HL-60 (cell line): Measurements from ENCODE around the gene JAK1.

Experiments
- DNase-seq, 2 experiments: peaks; one replicate each; pipeline ENCODE4 v3.0.0-alpha.2; 2010 to 2020; ENCODE audit warnings: low read depth in 1 of 2, low spot score in 1 of 2
- H3K27ac ChIP-seq: fragments of 250-450 bp; sonication (Bioruptor Pico); replicated peaks from 2 replicates; pipeline ENCODE4 v1.5.1; 2020; ENCODE audit warnings: mild to moderate bottlenecking, moderate library complexity
- H3K27me3 ChIP-seq: fragments of 250-450 bp; sonication (Bioruptor Pico); 2 replicates; pipeline ENCODE4 v1.5.1; 2021; ENCODE audit warnings: mild to moderate bottlenecking, moderate library complexity; ENCODE audit not compliant: insufficient read depth, poor library complexity, severe bottlenecking
- H3K4me3 ChIP-seq: replicated peaks from 2 replicates; pipeline ENCODE4 v1.5.1; 2011; ENCODE audit warnings: mild to moderate bottlenecking, control low read depth, low read length; ENCODE audit not compliant: insufficient read depth
- CTCF ChIP-seq: IDR thresholded peaks from one replicate; pipeline ENCODE4 v1.5.1; 2011; ENCODE audit warnings: low read length, control low read depth, inconsistent platforms; ENCODE audit not compliant: insufficient read depth
- GABPA ChIP-seq: IDR thresholded peaks from 2 replicates; pipeline ENCODE4 v1.6.1; 2012; ENCODE audit warnings: low read depth
- POLR2AphosphoS5 ChIP-seq: IDR thresholded peaks from 2 replicates; pipeline ENCODE4 v1.6.1; 2012; ENCODE audit warnings: low read depth
- REST ChIP-seq: IDR thresholded peaks from 2 replicates; pipeline ENCODE4 v1.6.1; 2012; ENCODE audit warnings: low read depth; ENCODE audit not compliant: insufficient replicate concordance
- SPI1 ChIP-seq: IDR thresholded peaks from 2 replicates; pipeline ENCODE4 v1.6.1; 2012; ENCODE audit warnings: low read depth, mild to moderate bottlenecking, borderline replicate concordance

The JAK1 gene

DNA sequence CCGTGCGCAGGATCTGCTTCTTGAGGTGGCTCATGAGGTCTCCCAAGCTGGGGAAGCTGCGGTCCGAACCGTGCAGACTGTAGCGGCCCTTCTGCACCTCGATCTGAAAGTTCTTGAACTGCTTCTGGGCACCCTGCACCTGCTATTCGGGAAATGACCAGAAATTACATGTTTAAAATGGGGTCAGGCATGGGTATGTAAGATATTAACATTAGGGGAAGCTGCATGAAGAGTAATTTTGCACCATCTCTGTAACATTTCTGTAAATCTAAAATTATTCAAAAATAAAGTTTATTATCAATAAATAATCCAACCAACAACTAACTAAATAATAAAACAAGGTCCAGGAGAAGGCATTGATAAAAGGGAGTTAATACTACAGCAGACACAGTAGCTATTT is 110.8 kb downstream of the JAK1 start:
- no peak for TF ChIP-seq SPI1
- TF ChIP-seq POLR2AphosphoS5 = no peak
- no peak for TF ChIP-seq CTCF
- no peak for TF ChIP-seq REST
- no peak for TF ChIP-seq GABPA
- H3K27me3 ChIP-seq = no peaks in the 10 kb centered on the region
- H3K4me3 ChIP-seq = no peak overlapping the region
- no peak for DNase-seq
- H3K27ac ChIP-seq = no peak overlapping the region

DNA sequence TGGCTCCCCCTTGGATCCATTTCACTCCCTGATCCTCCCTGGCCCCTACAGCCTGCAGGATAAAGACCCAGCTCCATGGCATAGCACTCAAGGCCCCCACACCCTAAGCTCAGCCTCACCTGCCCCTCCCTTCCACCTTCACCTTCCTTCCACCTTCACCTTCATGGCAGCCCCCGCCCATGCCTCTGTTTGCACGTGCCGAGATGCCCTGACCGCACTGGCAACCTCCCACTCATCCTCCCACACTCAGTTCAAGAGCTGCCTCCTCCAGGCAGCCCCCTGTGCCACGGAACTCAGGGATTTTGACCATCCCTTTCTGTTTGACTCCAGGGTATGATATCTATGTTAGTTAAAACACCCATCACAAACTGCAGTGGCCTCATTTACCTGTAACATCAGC is 111.7 kb downstream of the JAK1 start:
- DNase-seq = no peak
- TF ChIP-seq SPI1 = no peak
- TF ChIP-seq GABPA = no peak
- no peak for TF ChIP-seq REST
- TF ChIP-seq CTCF = no peak
- TF ChIP-seq POLR2AphosphoS5 = no peak
- H3K4me3 ChIP-seq = no peak overlapping the region
- no peaks in the 10 kb centered on the region for H3K27me3 ChIP-seq
- H3K27ac ChIP-seq = no peak overlapping the region

DNA sequence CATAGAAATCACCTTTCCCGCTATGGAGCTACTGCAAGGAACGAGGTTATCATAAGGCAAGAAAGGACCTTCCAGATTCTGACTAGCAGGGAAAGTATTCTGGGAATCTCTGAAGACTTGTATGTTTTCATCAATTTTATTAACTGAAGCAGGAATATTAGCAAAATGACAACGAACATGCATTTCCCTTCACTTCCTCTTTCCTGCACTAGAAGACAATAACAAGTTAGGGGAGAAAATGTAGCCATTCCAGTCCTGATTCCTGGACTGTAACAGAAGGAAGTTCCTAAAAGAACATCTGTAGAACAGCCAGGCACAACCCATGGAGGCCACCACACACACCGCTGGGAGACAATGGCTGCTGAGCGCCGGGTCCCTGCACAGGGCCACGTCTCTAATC is 114.7 kb downstream of the JAK1 start:
- no peak overlapping the region for H3K4me3 ChIP-seq
- TF ChIP-seq GABPA (no peak), SPI1 (peak; percentile 93)
- no peaks in the 10 kb centered on the region for H3K27me3 ChIP-seq
- no peak overlapping the region for H3K27ac ChIP-seq
- no peak for DNase-seq

DNA sequence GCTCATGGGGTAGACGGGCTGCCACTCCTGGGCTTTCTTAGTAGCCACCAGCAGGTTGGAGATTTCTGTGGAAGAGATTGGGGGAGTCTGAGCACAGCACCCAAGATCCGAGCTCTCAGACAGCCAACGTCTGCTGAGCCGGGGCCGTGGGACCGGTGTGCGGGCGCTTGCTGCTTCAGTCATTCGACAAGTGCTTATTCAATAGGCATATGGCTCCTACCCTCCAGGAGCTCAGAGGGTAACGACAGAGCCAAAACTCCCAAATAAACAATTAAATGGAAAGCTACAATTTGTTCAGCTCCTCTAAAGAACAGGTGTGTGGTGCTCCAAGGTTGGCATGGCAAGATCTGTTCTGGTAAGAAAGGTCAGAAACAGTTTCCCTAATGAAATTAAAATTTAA is 115.5 kb downstream of the JAK1 start:
- no peak for DNase-seq
- TF ChIP-seq POLR2AphosphoS5 (no peak), SPI1 (no peak), REST (no peak), GABPA (no peak), CTCF (no peak)
- H3K27ac ChIP-seq = no peak overlapping the region

More for the DNA sequence above, 115.5 kb downstream of the JAK1 start:
- Histone ChIP-seq H3K27me3 (no peaks in the 10 kb centered on the region), H3K4me3 (no peak overlapping the region)
